Measurements from ENCODE around the gene NRM.

- TF ChIP-seq POLR2AphosphoS5 (IDR thresholded peaks at IDR 0.05), result no peak
- TF ChIP-seq CTCF (IDR thresholded peaks at IDR 0.05; ENCODE audit: poor library complexity, severe bottlenecking), result no peak
- no peak for TF ChIP-seq EP300 (conservative IDR thresholded peaks at IDR 0.05; ENCODE audit: poor library complexity, severe bottlenecking)
- no peak for TF ChIP-seq EZH2 (IDR thresholded peaks at IDR 0.05; ENCODE audit: borderline replicate concordance, insufficient read depth, low read length, poor library complexity, severe bottlenecking)
- TF ChIP-seq REST (IDR thresholded peaks at IDR 0.05; ENCODE audit: borderline replicate concordance), result no peak
These were observed 1.5 kb downstream of the NRM start for GRCh38 chr6:30689022-30689865.
